ENCODE measurements around the gene CHRM3. TPM values are rescaled to one million over a fixed set of nuclear protein-coding genes. Genes with fewer than 3 reads are reported as not detected.
"Not testable (repeated sequence)": the region's sequence is repeated elsewhere in the genome, so short reads cannot be mapped to it uniquely, and the experiment has no call there.

Gene CHRM3
- total RNA-seq, 4 donors from 2014 or later = 1.2 to 31.1 (median 2.5) TPM

- TF ChIP-seq POLR2A (IDR thresholded peaks at IDR 0.05) = no peak
- TF ChIP-seq CTCF (IDR thresholded peaks at IDR 0.05) = no peak
- Histone ChIP-seq H3K4me1 (peaks cover 3 to 14% (median 4%) of the 10 kb centered on the region in 3 donors), H3K9me3 (no peaks in the 10 kb centered on the region), H3K27me3 (no peaks in the 10 kb centered on the region), H3K4me3 (no peak overlapping the region), H3K27ac (no peak overlapping the region), H3K36me3 (no peaks in the 10 kb centered on the region)
- WGBS, 2 donors = 78 to 88% methylated on average over 5 of the region's 5 CpGs
- no peak for DNase-seq
- intact Hi-C loops (cut with DNase I) = no loop called here
Observed at GRCh38 chr1:239363930-239364329, 22.4 kb upstream of the CHRM3 start.

GRCh38 chr1:239367196-239367810, 19.1 kb upstream of the CHRM3 start:
- WGBS, 2 donors = 70 to 82% methylated on average over 3 to 4 of the region's 4 CpGs
- TF ChIP-seq POLR2A (IDR thresholded peaks at IDR 0.05) = no peak
- TF ChIP-seq CTCF (IDR thresholded peaks at IDR 0.05) = no peak
- Histone ChIP-seq H3K27me3 (no peaks in the 10 kb centered on the region), H3K9me3 (no peaks in the 10 kb centered on the region), H3K36me3 (no peaks in the 10 kb centered on the region), H3K4me3 (no peak overlapping the region), H3K27ac (no peak overlapping the region), H3K4me1 (no peaks in the 10 kb centered on the region)
- no peak for DNase-seq
- intact Hi-C loops (cut with DNase I) = no loop called here

- no peak for TF ChIP-seq POLR2A (IDR thresholded peaks at IDR 0.05)
- no peak for TF ChIP-seq CTCF (IDR thresholded peaks at IDR 0.05)
- Histone ChIP-seq H3K4me3 (no peak overlapping the region), H3K27me3 (no peaks in the 10 kb centered on the region), H3K36me3 (no peaks in the 10 kb centered on the region), H3K9me3 (no peaks in the 10 kb centered on the region), H3K4me1 (no peaks in the 10 kb centered on the region), H3K27ac (no peak overlapping the region)
- WGBS, 2 donors = 64 to 67% methylated on average over 7 of the region's 7 CpGs
- intact Hi-C loops (cut with DNase I) = no loop called here
- no peak for DNase-seq
Observed at GRCh38 chr1:239368436-239369109, 17.8 kb upstream of the CHRM3 start.

GRCh38 chr1:239370869-239371268, 15.5 kb upstream of the CHRM3 start:
- H3K9me3 ChIP-seq; intact Hi-C loops (cut with DNase I); DNase-seq; H3K27ac ChIP-seq; H3K36me3 ChIP-seq; H3K4me1 ChIP-seq; H3K27me3 ChIP-seq; H3K4me3 ChIP-seq: not testable (repeated sequence)
- 57 to 60% methylated on average over 3 of the region's 3 CpGs for WGBS, 2 donors

GRCh38 chr1:239382666-239383065, 3.7 kb upstream of the CHRM3 start:
- no peak overlapping the region for H3K4me3 ChIP-seq
- peaks cover 0 to 42% (median 3%) of the 10 kb centered on the region in 4 donors for H3K27me3 ChIP-seq
- WGBS, 2 donors = 80 to 84% methylated on average over 4 to 5 of the region's 5 CpGs
- TF ChIP-seq CTCF (IDR thresholded peaks at IDR 0.05) (no peak), POLR2A (IDR thresholded peaks at IDR 0.05) (no peak)
- no peaks in the 10 kb centered on the region for H3K9me3 ChIP-seq
- no peaks in the 10 kb centered on the region for H3K36me3 ChIP-seq
- H3K27ac ChIP-seq = no peak overlapping the region
- intact Hi-C loops (cut with DNase I) = no loop called here
- no peak for DNase-seq
- H3K4me1 ChIP-seq = peaks cover 15 to 20% (median 15%) of the 10 kb centered on the region in 3 donors

Measured in esophagus squamous epithelium (tissue), 5 donors.